Endothelial cell of umbilical vein (primary cell): Measurements from ENCODE around the gene KIAA1958. TPM values are rescaled to one million over a fixed set of nuclear protein-coding genes. Genes with fewer than 3 reads are reported as not detected.

Experiments
- polyA plus RNA-seq, 4 experiments: library from polyadenylated mRNA; depleted of rRNA in 3 of 4; stranded (reverse) in 3 of 4; unstranded in 1 of 4; fragments of >200 nt; gene quantifications; 2 replicates each; pipeline versions ENCODE4 v1.2.1 to v1.2.3, GENCODE V29; 2011 to 2012; ENCODE audit warnings: missing spikeins in 1 of 4
- total RNA-seq: library from RNA; stranded (reverse); gene quantifications from 2 replicates; pipeline ENCODE4 v1.2.3, GENCODE V29; 2021

KIAA1958 gene
- total and polyA plus RNA-seq, 2 donors (not counting 3 experiments of a cell fraction or from before 2014, with no cell fraction given) = 1.7 to 5.0 TPM

Other genes with a start within 250 kb of the KIAA1958 start
- 73.2 and 75.0 TPM in 2 replicates for gene PTBP3, start 153.2 kb upstream of the KIAA1958 start, total RNA-seq
- gene PTBP3, start 153.2 kb upstream of the KIAA1958 start, polyA plus RNA-seq = 42.4 and 49.5 TPM in 2 replicates
- 15.6 and 22.1 TPM in 2 replicates for gene HSDL2, start 106.7 kb upstream of the KIAA1958 start, total RNA-seq
- 4.0 and 5.6 TPM in 2 replicates for gene HSDL2, start 106.7 kb upstream of the KIAA1958 start, polyA plus RNA-seq
- 25.7 and 27.6 TPM in 2 replicates for gene INIP, start 231.3 kb downstream of the KIAA1958 start, total RNA-seq
- gene INIP, start 231.3 kb downstream of the KIAA1958 start, polyA plus RNA-seq = 9.6 and 12.3 TPM in 2 replicates